PFSK-1 (cell line): ENCODE data around the gene PCDHA9.

ENCODE experiments used
- FOXP2 ChIP-seq: optimal IDR thresholded peaks from 2 replicates; pipeline ENCODE3; 2011; ENCODE audit warnings: borderline replicate concordance, control low read depth, inconsistent platforms; ENCODE audit not compliant: insufficient read depth; ENCODE audit errors: extremely low read length, extremely low read depth
- POLR2AphosphoS5 ChIP-seq: IDR thresholded peaks from 2 replicates; pipeline ENCODE4 v1.6.1; 2012; ENCODE audit warnings: low read depth, mild to moderate bottlenecking, control low read depth, low read length, moderate library complexity
- SIN3A ChIP-seq: IDR thresholded peaks from 2 replicates; pipeline ENCODE4 v1.6.1; 2012; ENCODE audit warnings: mild to moderate bottlenecking, low read length, moderate library complexity, borderline replicate concordance; ENCODE audit not compliant: insufficient read depth
- TAF1 ChIP-seq: IDR thresholded peaks from 2 replicates; pipeline ENCODE4 v1.6.1; 2012; ENCODE audit warnings: low read length, control low read depth, borderline replicate concordance; ENCODE audit not compliant: insufficient read depth
- TF ChIP-seq, protein P1 (sequence below), 2 experiments: IDR thresholded peaks; 2 replicates each; pipeline versions ENCODE4 v1.6.1 to v1.8.0; 2011 to 2012; ENCODE audit warnings: low read depth in 2 of 2, low read length in 2 of 2, control low read depth in 1 of 2, inconsistent platforms in 1 of 2, mild to moderate bottlenecking in 1 of 2, moderate library complexity in 1 of 2; ENCODE audit not compliant: insufficient read depth in 1 of 2

Gene PCDHA9

GRCh38 chr5:140857177-140857986, 9.2 kb downstream of the PCDHA9 start:
- TF ChIP-seq POLR2AphosphoS5: no peak
- no peak for TF ChIP-seq SIN3A
- TF ChIP-seq FOXP2: no peak
- no peak for TF ChIP-seq TAF1
- TF ChIP-seq, protein P1, sequence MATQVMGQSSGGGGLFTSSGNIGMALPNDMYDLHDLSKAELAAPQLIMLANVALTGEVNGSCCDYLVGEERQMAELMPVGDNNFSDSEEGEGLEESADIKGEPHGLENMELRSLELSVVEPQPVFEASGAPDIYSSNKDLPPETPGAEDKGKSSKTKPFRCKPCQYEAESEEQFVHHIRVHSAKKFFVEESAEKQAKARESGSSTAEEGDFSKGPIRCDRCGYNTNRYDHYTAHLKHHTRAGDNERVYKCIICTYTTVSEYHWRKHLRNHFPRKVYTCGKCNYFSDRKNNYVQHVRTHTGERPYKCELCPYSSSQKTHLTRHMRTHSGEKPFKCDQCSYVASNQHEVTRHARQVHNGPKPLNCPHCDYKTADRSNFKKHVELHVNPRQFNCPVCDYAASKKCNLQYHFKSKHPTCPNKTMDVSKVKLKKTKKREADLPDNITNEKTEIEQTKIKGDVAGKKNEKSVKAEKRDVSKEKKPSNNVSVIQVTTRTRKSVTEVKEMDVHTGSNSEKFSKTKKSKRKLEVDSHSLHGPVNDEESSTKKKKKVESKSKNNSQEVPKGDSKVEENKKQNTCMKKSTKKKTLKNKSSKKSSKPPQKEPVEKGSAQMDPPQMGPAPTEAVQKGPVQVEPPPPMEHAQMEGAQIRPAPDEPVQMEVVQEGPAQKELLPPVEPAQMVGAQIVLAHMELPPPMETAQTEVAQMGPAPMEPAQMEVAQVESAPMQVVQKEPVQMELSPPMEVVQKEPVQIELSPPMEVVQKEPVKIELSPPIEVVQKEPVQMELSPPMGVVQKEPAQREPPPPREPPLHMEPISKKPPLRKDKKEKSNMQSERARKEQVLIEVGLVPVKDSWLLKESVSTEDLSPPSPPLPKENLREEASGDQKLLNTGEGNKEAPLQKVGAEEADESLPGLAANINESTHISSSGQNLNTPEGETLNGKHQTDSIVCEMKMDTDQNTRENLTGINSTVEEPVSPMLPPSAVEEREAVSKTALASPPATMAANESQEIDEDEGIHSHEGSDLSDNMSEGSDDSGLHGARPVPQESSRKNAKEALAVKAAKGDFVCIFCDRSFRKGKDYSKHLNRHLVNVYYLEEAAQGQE (IDR thresholded peaks at IDR 0.05; ENCODE audit: insufficient read depth in 1 of 2, low read depth in 2 of 2, low read length in 2 of 2): no peak

DNA sequence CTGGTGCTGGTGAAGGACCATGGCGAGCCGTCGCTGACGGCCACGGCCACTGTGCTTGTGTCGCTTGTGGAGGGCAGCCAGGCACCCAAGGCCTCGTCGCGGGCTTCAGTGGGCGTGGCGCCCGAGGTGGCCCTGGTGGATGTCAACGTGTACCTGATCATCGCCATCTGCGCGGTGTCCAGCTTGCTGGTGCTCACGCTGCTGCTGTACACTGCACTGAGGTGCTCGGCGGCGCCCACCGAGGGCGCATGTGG, 9.7 kb downstream of the PCDHA9 start:
- TF ChIP-seq, protein P1 (IDR thresholded peaks at IDR 0.05; ENCODE audit: insufficient read depth in 1 of 2, low read depth in 2 of 2, low read length in 2 of 2): no peak
- TF ChIP-seq SIN3A (no peak), FOXP2 (no peak), TAF1 (no peak), POLR2AphosphoS5 (no peak)

DNA sequence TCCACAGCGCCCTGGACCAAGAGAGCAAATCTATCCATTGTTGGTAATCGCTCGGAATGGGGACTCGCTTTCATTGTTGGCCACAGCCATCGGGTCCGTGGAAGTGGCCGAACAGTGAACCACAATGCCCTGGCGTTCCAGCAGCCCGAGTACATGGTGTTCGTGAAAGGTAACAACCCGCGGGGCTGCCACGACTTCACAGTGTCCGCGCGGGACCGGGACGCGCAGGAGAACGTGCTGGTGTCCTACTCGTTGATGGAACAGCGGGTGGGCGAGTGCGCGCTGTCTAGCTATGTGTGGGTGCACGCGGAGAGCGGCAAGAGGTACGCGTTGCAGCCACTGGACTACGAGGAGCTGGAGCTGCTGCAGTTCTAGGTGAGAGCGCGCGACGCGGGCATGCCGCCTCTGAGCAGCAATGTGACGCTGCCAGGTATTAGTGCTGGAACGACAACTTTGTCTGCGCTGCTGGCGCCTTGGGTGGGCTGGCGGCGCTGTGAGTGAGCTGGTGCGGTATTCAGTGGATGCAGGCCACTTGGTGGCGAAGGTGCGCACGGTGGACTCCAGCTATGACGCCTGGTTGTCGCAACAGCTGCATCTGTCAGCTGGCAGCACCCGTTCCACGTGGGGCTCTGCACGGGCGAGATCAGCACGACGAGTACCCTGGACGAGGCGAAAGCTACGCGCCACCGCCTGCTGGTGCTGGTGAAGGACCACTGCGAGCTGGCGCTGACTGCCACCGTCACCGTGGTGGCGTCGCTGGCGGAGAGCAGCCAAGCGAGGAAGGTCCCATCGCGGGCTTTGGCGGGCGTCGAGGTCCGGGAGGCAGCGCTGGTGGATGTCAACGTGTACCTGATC, 14.5 kb downstream of the PCDHA9 start:
- no peak for TF ChIP-seq POLR2AphosphoS5
- no peak for TF ChIP-seq TAF1
- TF ChIP-seq, protein P1 (IDR thresholded peaks at IDR 0.05; ENCODE audit: insufficient read depth in 1 of 2, low read depth in 2 of 2, low read length in 2 of 2): no peak
- TF ChIP-seq SIN3A: no peak
- TF ChIP-seq FOXP2: no peak

- TF ChIP-seq, protein P1 (IDR thresholded peaks at IDR 0.05; ENCODE audit: insufficient read depth in 1 of 2, low read depth in 2 of 2, low read length in 2 of 2): no peak
- no peak for TF ChIP-seq SIN3A
- TF ChIP-seq FOXP2: no peak
- TF ChIP-seq POLR2AphosphoS5: no peak
- no peak for TF ChIP-seq TAF1
Observed at GRCh38 chr5:140868721-140869554, 20.8 kb downstream of the PCDHA9 start, which contains the start of gene PCDHA11. TSS of gene PCDHA11 (plus strand) at chr5:140868957. CDS start at chr5:140869104, 147 bp downstream.
